ENCODE data around the gene VDR. TPM values are rescaled to one million over a fixed set of nuclear protein-coding genes. Genes with fewer than 3 reads are reported as not detected.
"Not testable (repeated sequence)": the region's sequence is repeated elsewhere in the genome, so short reads cannot be mapped to it uniquely, and the experiment has no call there.

The VDR gene
- polyA plus RNA-seq, 12 donors = 0.17 to 4.4 (median 0.56) TPM; not detected in 1

GRCh38 chr12:47829584-47829983 lies 75.2 kb downstream of the VDR start:
- DNase-seq = no peak

- no peak for DNase-seq
Measured at GRCh38 chr12:47828976-47829482, 75.8 kb downstream of the VDR start.

- no peak for DNase-seq
Measured at GRCh38 chr12:47828008-47828975, 76.5 kb downstream of the VDR start.

GRCh38 chr12:47825173-47825639 lies 79.6 kb downstream of the VDR start:
- no peak for DNase-seq

GRCh38 chr12:47824635-47825034 lies 80.2 kb downstream of the VDR start:
- no peak for DNase-seq

GRCh38 chr12:47824198-47824597 lies 80.6 kb downstream of the VDR start:
- no peak for DNase-seq

GRCh38 chr12:47823422-47824086 lies 81.2 kb downstream of the VDR start:
- no peak for DNase-seq

- DNase-seq = no peak
Measured at GRCh38 chr12:47822863-47823262, 81.9 kb downstream of the VDR start.

- no peak for DNase-seq
Measured at GRCh38 chr12:47822401-47822800, 82.4 kb downstream of the VDR start.

GRCh38 chr12:47821346-47821706 lies 83.5 kb downstream of the VDR start:
- no peak for DNase-seq

- peak; percentile 88 for DNase-seq
Measured at GRCh38 chr12:47820631-47821345, 84.0 kb downstream of the VDR start.

GRCh38 chr12:47819896-47820630 lies 84.7 kb downstream of the VDR start, which contains the start of gene HDAC7:
HDAC7 (minus strand) TSS chr12:47819903; CDS start chr12:47819785, 118 bp downstream.
- peak; percentile 91 for DNase-seq

GRCh38 chr12:47819138-47819895 lies 85.5 kb downstream of the VDR start:
- DNase-seq = no peak

GRCh38 chr12:47818467-47819137 lies 86.2 kb downstream of the VDR start:
- DNase-seq = no peak

- DNase-seq = no peak
Measured at GRCh38 chr12:47818007-47818376, 86.8 kb downstream of the VDR start.

GRCh38 chr12:47817272-47818006 lies 87.4 kb downstream of the VDR start:
- DNase-seq = no peak

- no peak for DNase-seq
Measured at GRCh38 chr12:47816403-47817271, 88.2 kb downstream of the VDR start.

- not testable (repeated sequence) for DNase-seq
Measured at GRCh38 chr12:47815447-47815846, 89.3 kb downstream of the VDR start.
